Neural progenitor cell (in vitro differentiated cells): ENCODE data around the gene ANXA1. TPM values are rescaled to one million over a fixed set of nuclear protein-coding genes. Genes with fewer than 3 reads are reported as not detected.

Experiments
- DNase-seq: peaks from one replicate; pipeline ENCODE4 v3.0.0-alpha.2; 2016; ENCODE audit warnings: low spot score
- H2AFZ ChIP-seq: fragments of 200-600 bp; sonication (generic); replicated peaks from 2 replicates; pipeline ENCODE4 v1.6.1; 2016; ENCODE audit warnings: antibody characterized with exemption
- H3F3A ChIP-seq: fragments of 200-600 bp; sonication (generic); 2 replicates; pipeline ENCODE4 v1.6.1; 2016; ENCODE audit warnings: antibody characterized with exemption, low read depth
- H3K27ac ChIP-seq: fragments of 200-600 bp; sonication (generic); 2 replicates; pipeline ENCODE4 v1.5.1; 2016; ENCODE audit warnings: mild to moderate bottlenecking
- H3K27me3 ChIP-seq: fragments of 200-600 bp; sonication (generic); 2 replicates; pipeline ENCODE4 v1.6.1; 2016; ENCODE audit warnings: mild to moderate bottlenecking, moderate library complexity
- H3K36me3 ChIP-seq: fragments of 200-600 bp; sonication (generic); 2 replicates; pipeline ENCODE4 v1.5.1; 2016
- H3K4me1 ChIP-seq: fragments of 200-600 bp; sonication (generic); 2 replicates; pipeline ENCODE4 v1.6.1; 2016; ENCODE audit warnings: mixed run types
- H3K4me2 ChIP-seq: fragments of 200-600 bp; sonication (generic); 2 replicates; pipeline ENCODE4 v1.6.1; 2016
- H3K4me3 ChIP-seq: fragments of 200-600 bp; sonication (generic); 2 replicates; pipeline ENCODE4 v1.5.1; 2016
- H3K79me2 ChIP-seq: fragments of 200-600 bp; sonication (generic); 2 replicates; pipeline ENCODE4 v1.6.1; 2016; ENCODE audit warnings: low read depth
- H3K9ac ChIP-seq: fragments of 200-600 bp; sonication (generic); 2 replicates; pipeline ENCODE4 v1.6.1; 2016
- H3K9me3 ChIP-seq: fragments of 200-600 bp; sonication (generic); 2 replicates; pipeline ENCODE4 v1.5.1; 2016; ENCODE audit warnings: low read depth
- H4K20me1 ChIP-seq: fragments of 200-600 bp; sonication (generic); 2 replicates; pipeline ENCODE4 v1.6.1; 2016; ENCODE audit warnings: low read depth
- H3K27ac Mint-ChIP-seq: 3 replicates; pipeline ENCODE4 v1.8.0; 2021; ENCODE audit warnings: mixed read lengths
- H3K27me3 Mint-ChIP-seq: 2 replicates; pipeline ENCODE4 v1.8.0; 2022; ENCODE audit warnings: low read depth, mild to moderate bottlenecking, inconsistent platforms, moderate library complexity, mixed read lengths; ENCODE audit not compliant: insufficient read depth
- H3K36me3 Mint-ChIP-seq: 3 replicates; pipeline ENCODE4 v1.8.0; 2021; ENCODE audit warnings: mixed read lengths
- H3K4me1 Mint-ChIP-seq: 3 replicates; pipeline ENCODE4 v1.8.0; 2021; ENCODE audit warnings: mixed read lengths
- H3K4me3 Mint-ChIP-seq: 3 replicates; pipeline ENCODE4 v1.8.0; 2021; ENCODE audit warnings: mild to moderate bottlenecking, moderate library complexity, mixed read lengths
- H3K9me3 Mint-ChIP-seq: 3 replicates; pipeline ENCODE4 v1.8.0; 2020; ENCODE audit warnings: mixed read lengths
- CTCF ChIP-seq: fragments of 200-600 bp; sonication (generic); IDR thresholded peaks from 2 replicates; pipeline ENCODE4 v1.5.1; 2017; ENCODE audit warnings: antibody characterized with exemption, mild to moderate bottlenecking
- EZH2 ChIP-seq: fragments of 200-600 bp; sonication (generic); IDR thresholded peaks from 2 replicates; pipeline ENCODE4 v1.6.1; 2017; ENCODE audit warnings: antibody characterized with exemption, mild to moderate bottlenecking, moderate library complexity
- EZH2phosphoT487 ChIP-seq: fragments of 200-600 bp; sonication (generic); IDR thresholded peaks from 2 replicates; pipeline ENCODE4 v1.6.1; 2017; ENCODE audit warnings: antibody characterized with exemption
- total RNA-seq: library from RNA; depleted of rRNA; stranded (reverse); fragments of >200 nt; gene quantifications from 2 replicates; pipeline ENCODE4 v1.2.3, GENCODE V29; 2015; ENCODE audit warnings: low replicate concordance

ANXA1 gene
- total RNA-seq, 1 donor from 2014 or later: 0.47 TPM

- H3F3A ChIP-seq: no peaks in the 10 kb centered on the region
- H3K27me3 ChIP-seq: no peaks in the 10 kb centered on the region
- H3K79me2 ChIP-seq: no peaks in the 10 kb centered on the region
- H3K9ac ChIP-seq: no peak overlapping the region
- H3K4me1 ChIP-seq: peaks cover 12% of the 10 kb centered on the region
- peak; percentile 27 for DNase-seq
- H3K27me3 Mint-ChIP-seq: no peaks in the 10 kb centered on the region
- H3K9me3 Mint-ChIP-seq: no peaks in the 10 kb centered on the region
- peaks cover 1% of the 10 kb centered on the region for H3K36me3 Mint-ChIP-seq
- H3K4me3 ChIP-seq: no peak overlapping the region
- no peaks in the 10 kb centered on the region for H4K20me1 ChIP-seq
- peaks cover 25% of the 10 kb centered on the region for H3K4me1 Mint-ChIP-seq
- peak overlapping the region; percentile 51 for H3K27ac Mint-ChIP-seq
- no peak overlapping the region for H3K4me2 ChIP-seq
- no peak for TF ChIP-seq CTCF
- TF ChIP-seq EZH2phosphoT487: no peak
- TF ChIP-seq EZH2: no peak
- no peak overlapping the region for H3K27ac ChIP-seq
- no peaks in the 10 kb centered on the region for H3K9me3 ChIP-seq
- no peak overlapping the region for H2AFZ ChIP-seq
- H3K36me3 ChIP-seq: no peaks in the 10 kb centered on the region
- H3K4me3 Mint-ChIP-seq: no peak overlapping the region
Measured at GRCh38 chr9:73137286-73137899, 14.3 kb upstream of the ANXA1 start.

GRCh38 chr9:73137914-73138313 is 13.8 kb upstream of the ANXA1 start:
- H3K4me3 Mint-ChIP-seq: no peak overlapping the region
- no peaks in the 10 kb centered on the region for H3K9me3 Mint-ChIP-seq

GRCh38 chr9:73138516-73138915 is 13.1 kb upstream of the ANXA1 start:
- no peaks in the 10 kb centered on the region for H3K36me3 ChIP-seq
- peaks cover 3% of the 10 kb centered on the region for H3K4me1 ChIP-seq
- Mint-ChIP-seq H3K36me3 (peaks cover 1% of the 10 kb centered on the region), H3K27ac (no peak overlapping the region), H3K4me1 (peaks cover 17% of the 10 kb centered on the region), H3K9me3 (no peaks in the 10 kb centered on the region), H3K27me3 (no peaks in the 10 kb centered on the region), H3K4me3 (no peak overlapping the region)
- TF ChIP-seq EZH2 (no peak), CTCF (no peak), EZH2phosphoT487 (no peak)
- H2AFZ ChIP-seq: no peak overlapping the region
- H3F3A ChIP-seq: no peaks in the 10 kb centered on the region
- H3K79me2 ChIP-seq: no peaks in the 10 kb centered on the region
- H3K9me3 ChIP-seq: no peaks in the 10 kb centered on the region
- H3K4me2 ChIP-seq: no peak overlapping the region
- no peak for DNase-seq
- no peak overlapping the region for H3K9ac ChIP-seq
- no peaks in the 10 kb centered on the region for H4K20me1 ChIP-seq
- no peak overlapping the region for H3K27ac ChIP-seq
- no peak overlapping the region for H3K4me3 ChIP-seq
- H3K27me3 ChIP-seq: no peaks in the 10 kb centered on the region

More at GRCh38 chr9:73137914-73138313, 13.8 kb upstream of the ANXA1 start:
- Histone ChIP-seq H2AFZ (no peak overlapping the region), H3K9ac (no peak overlapping the region), H3K27me3 (no peaks in the 10 kb centered on the region), H3K27ac (no peak overlapping the region), H3K4me2 (no peak overlapping the region), H3K9me3 (no peaks in the 10 kb centered on the region), H4K20me1 (no peaks in the 10 kb centered on the region), H3K36me3 (no peaks in the 10 kb centered on the region), H3K4me3 (no peak overlapping the region), H3F3A (no peaks in the 10 kb centered on the region), H3K4me1 (peaks cover 6% of the 10 kb centered on the region), H3K79me2 (no peaks in the 10 kb centered on the region)
- no peak for DNase-seq
- TF ChIP-seq EZH2phosphoT487: no peak
- no peaks in the 10 kb centered on the region for H3K27me3 Mint-ChIP-seq
- H3K36me3 Mint-ChIP-seq: peaks cover 1% of the 10 kb centered on the region
- peaks cover 20% of the 10 kb centered on the region for H3K4me1 Mint-ChIP-seq
- H3K27ac Mint-ChIP-seq: no peak overlapping the region

GRCh38 chr9:73141282-73141681 is 10.4 kb upstream of the ANXA1 start:
- Histone ChIP-seq H3K9me3 (no peaks in the 10 kb centered on the region), H3K36me3 (no peaks in the 10 kb centered on the region), H3K27ac (no peak overlapping the region), H3F3A (no peaks in the 10 kb centered on the region), H3K9ac (no peak overlapping the region), H3K4me1 (peaks cover 3% of the 10 kb centered on the region), H4K20me1 (no peaks in the 10 kb centered on the region), H3K4me3 (no peak overlapping the region), H3K27me3 (no peaks in the 10 kb centered on the region), H2AFZ (no peak overlapping the region), H3K79me2 (no peaks in the 10 kb centered on the region), H3K4me2 (no peak overlapping the region)
- H3K27me3 Mint-ChIP-seq: no peaks in the 10 kb centered on the region
- H3K4me3 Mint-ChIP-seq: no peak overlapping the region
- H3K27ac Mint-ChIP-seq: no peak overlapping the region
- TF ChIP-seq EZH2phosphoT487 (no peak), CTCF (no peak), EZH2 (no peak)
- peaks cover 1% of the 10 kb centered on the region for H3K36me3 Mint-ChIP-seq
- no peak for DNase-seq
- peaks cover 21% of the 10 kb centered on the region for H3K4me1 Mint-ChIP-seq
- H3K9me3 Mint-ChIP-seq: no peaks in the 10 kb centered on the region
